NCI-H2029 treated with DMSO at 0.1 percent for 48 hours (cell line): ENCODE results near the gene LRRC52.

Experiments used
- DNase-seq: peaks from one replicate; lab custom pipeline; 2025; lab: John Stamatoyannopoulos, UW

Gene LRRC52

GRCh38 chr1:165537356-165538109 lies 6.3 kb upstream of the LRRC52 start:
- no peak for DNase-seq

GRCh38 chr1:165539306-165539705 lies 4.5 kb upstream of the LRRC52 start:
- no peak for DNase-seq

- no peak for DNase-seq
These were observed 3.9 kb upstream of the LRRC52 start for GRCh38 chr1:165539908-165540307.

- DNase-seq, result no peak
These were observed 1.7 kb upstream of the LRRC52 start for GRCh38 chr1:165542015-165542631.

- no peak for DNase-seq
These were observed 1.2 kb upstream of the LRRC52 start for GRCh38 chr1:165542647-165543046.

GRCh38 chr1:165544996-165545395 lies 1.2 kb downstream of the LRRC52 start:
- no peak for DNase-seq

- DNase-seq, result no peak
These were observed 2.2 kb downstream of the LRRC52 start for GRCh38 chr1:165545974-165546373.

GRCh38 chr1:165549973-165550372 lies 6.2 kb downstream of the LRRC52 start:
- DNase-seq, result peak; percentile 70

GRCh38 chr1:165551469-165551868 lies 7.7 kb downstream of the LRRC52 start:
- no peak for DNase-seq

- DNase-seq, result no peak
These were observed 17.3 kb downstream of the LRRC52 start for GRCh38 chr1:165560883-165561656.

- DNase-seq, result no peak
These were observed 18.8 kb downstream of the LRRC52 start for GRCh38 chr1:165562571-165562970.

- DNase-seq, result no peak
These were observed 19.8 kb downstream of the LRRC52 start for GRCh38 chr1:165563551-165563950.

GRCh38 chr1:165564561-165564960 lies 20.8 kb downstream of the LRRC52 start:
- no peak for DNase-seq

GRCh38 chr1:165565751-165566490 lies 22.1 kb downstream of the LRRC52 start:
- no peak for DNase-seq

GRCh38 chr1:165570078-165570477 lies 26.3 kb downstream of the LRRC52 start:
- DNase-seq, result no peak

GRCh38 chr1:165573787-165574186 lies 30.0 kb downstream of the LRRC52 start:
- DNase-seq, result no peak

GRCh38 chr1:165574295-165574694 lies 30.5 kb downstream of the LRRC52 start:
- no peak for DNase-seq

GRCh38 chr1:165575468-165576099 lies 31.8 kb downstream of the LRRC52 start:
- no peak for DNase-seq

- no peak for DNase-seq
These were observed 32.7 kb downstream of the LRRC52 start for GRCh38 chr1:165576536-165576935.

- no peak for DNase-seq
These were observed 33.9 kb downstream of the LRRC52 start for GRCh38 chr1:165577707-165578106.

- DNase-seq, result no peak
These were observed 37.4 kb downstream of the LRRC52 start for GRCh38 chr1:165580931-165581871.
